Skeletal muscle cell (primary cell): Measurements from ENCODE around the gene PTTG1IP.
"Not testable (repeated sequence)": the region's sequence is repeated elsewhere in the genome, so short reads cannot be mapped to it uniquely, and the experiment has no call there.

Experiments used
- DNase-seq: peaks from one replicate; pipeline ENCODE4 v3.0.0-alpha.2; 2010; ENCODE audit warnings: low read depth
- H3K4me3 ChIP-seq: 2 replicates; pipeline ENCODE4 v1.5.1; 2011; ENCODE audit warnings: low read depth, mild to moderate bottlenecking, control low read depth, low read length, moderate library complexity

Gene PTTG1IP

DNA sequence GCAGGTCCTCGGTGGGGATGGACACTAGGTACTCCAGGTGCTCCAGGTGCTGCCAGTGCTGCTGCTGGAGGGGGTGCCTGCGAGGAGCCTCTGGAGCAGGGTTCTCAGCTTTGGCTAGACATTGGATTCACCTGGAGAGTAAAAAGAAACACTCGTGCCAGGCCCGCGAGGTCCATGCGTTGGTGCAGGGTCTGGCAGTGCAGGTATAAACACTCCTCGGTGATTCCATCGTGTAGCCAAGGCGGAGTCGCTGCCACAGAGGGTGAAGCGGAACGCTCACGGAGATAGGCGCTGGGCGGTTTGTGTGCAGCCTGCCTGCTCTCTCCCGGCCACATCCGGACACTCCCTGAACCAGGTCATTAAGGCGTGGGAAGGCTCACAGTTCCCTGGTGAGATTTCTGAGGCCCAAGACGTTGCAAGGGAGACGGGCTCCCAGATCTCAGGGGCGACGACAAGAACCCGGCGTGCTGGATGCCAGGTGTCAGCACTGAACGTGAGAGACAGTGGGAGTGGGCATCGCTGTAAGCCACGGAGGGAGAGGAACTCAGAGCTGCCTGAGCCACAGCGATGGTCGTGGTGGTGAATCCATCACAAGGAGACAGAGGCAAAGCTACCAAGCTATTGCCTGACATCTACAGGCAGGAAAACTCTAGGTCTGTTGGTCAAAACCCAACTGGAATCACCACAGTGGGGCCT is 38.4 kb downstream of the PTTG1IP start:
- no peak for DNase-seq
- H3K4me3 ChIP-seq: no peak overlapping the region

DNA sequence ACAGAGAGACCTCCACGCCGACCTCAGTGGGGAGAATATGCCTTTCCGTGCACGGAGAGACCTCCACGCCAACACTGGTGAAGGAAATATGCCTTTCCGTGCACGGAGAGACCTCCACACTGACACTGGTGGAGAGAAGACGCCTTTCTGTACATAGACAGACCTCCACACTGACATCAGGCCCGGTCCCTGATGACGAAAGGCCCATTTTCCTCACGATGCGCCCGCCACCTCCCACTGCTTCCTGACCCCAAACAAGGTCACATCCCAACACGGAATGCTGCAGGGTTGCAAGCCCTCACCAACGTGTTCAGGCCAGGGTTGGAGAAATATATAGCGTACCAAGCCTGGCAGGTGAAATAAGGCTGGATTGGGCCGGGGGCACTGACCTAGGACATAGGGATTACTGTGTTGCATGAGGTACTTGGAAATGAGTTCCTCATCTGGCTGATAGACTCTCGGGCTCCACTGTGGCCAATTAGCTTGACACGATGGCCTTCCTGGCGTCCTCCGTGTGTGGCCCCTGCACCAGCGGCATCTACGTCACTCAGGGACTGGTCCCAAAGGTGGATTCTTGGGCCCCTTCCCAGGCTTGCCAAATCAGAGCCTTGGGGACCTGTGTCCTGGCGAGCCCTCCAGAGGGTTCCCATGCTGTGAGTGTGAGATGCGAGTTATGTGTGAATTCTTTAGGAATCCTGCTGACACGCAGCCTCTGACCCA is 39.1 kb downstream of the PTTG1IP start:
- DNase-seq: no peak
- no peak overlapping the region for H3K4me3 ChIP-seq

DNA sequence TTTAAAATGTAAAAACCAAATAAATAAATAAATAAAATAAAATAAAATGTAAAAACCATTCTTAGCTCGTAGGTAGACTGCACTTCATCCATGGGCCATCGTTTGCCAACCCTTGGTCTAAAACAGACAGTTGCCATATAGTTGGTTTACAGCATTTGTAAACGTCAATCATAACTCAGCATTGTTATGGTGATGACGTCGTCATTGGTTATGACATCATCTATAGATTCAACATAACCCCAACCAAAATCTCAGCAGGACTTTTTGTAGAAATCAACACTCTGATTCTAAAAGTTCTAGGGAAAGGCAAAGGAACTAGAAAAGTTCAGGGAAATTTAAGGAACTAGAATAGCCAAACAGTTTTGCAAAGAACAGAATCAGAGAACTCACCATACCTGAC is 39.8 kb downstream of the PTTG1IP start:
- DNase-seq: no peak
- H3K4me3 ChIP-seq: no peak overlapping the region

DNA sequence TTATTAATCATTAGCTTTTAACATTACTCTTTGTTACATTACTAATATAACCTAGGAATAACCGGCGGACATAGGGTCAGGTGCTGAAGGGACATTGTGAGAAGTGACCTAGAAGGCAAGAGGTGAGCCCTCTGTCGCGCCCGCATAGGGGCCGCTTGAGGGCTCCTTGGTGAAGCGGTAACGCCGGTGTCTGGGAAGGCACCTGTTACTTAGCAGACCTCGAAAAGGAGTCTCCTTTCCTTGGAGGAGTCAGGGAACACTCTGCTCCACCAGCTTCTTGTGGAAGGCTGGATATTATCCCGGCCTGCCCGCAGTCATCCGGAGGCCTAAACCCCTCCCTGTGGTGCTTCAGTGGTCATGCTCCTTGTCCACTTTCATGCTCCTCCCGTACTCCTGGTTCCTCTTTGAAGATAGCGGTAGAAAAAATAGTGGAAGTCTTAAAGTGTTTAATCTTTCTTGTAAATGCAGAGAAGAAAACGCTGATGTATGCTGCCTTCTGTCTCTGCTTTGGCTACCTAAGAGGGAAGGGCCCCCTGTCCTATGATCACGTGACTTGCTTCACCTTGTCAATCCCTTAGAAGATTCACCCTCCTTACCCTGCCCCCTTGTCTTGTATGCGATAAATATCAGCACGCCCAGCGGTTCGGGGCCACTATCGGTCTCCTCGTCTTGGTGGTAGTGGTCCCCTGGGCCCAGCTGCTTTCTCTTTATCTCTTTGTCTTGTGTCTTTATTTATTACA is 40.8 kb downstream of the PTTG1IP start:
- not testable (repeated sequence) for DNase-seq, H3K4me3 ChIP-seq

DNA sequence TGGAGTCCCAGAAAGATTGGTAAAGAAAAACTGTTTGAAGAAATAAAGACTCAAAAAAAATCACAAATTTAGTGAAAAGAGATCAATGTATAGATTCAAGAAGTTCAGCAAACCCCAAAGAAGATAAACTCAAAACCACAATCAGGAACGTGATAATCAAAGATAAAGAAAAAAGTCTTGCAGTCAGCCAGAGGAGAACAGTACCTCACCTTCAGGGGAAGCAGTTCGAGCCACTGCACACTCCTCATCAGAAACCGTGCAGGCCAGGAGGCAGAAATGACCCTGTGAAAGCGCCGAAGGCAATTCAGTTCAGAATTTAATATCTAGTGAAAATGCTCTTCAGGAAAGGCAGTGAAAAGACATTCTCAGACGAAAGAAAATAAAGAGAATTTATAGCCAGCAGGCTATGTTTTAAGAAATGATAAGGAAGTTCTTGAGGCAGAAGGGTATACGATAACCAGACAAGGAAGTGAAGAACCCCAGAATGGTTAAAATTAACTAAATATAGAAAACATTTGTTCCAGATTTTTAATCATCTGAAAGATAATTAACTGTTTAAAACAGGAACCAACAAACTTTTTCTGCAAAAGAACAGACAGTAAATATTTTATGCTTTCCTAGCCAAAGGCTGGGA is 42.1 kb downstream of the PTTG1IP start:
- DNase-seq: no peak
- no peak overlapping the region for H3K4me3 ChIP-seq

DNA sequence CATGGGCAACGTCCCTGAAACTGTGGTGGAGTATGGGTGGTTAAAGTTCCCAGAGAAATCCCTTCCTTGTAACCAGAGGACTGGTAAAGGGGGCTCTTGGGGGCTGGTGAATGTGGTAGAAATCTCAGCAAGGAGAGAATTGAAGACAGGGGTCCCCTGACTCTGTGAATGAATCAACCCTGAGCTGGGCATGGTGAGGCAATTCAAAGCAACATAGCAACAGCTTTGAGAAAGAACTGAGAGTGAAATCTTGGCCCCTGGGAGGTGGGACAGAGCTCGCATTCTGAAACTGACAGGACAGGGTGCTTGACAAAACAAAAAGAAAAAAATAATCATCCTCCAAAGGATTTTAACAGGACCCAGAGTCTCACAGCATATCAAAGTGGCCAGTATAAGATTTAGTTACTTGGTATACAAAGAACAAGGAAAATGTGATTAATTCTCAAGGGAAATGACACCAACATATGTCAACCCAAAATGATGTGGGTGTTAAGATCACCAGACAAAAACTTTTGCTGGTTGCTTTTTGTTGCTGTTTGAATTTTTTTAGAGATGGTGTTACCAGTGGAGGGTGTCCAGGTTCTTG is 43.9 kb downstream of the PTTG1IP start:
- no peak overlapping the region for H3K4me3 ChIP-seq
- DNase-seq: no peak

DNA sequence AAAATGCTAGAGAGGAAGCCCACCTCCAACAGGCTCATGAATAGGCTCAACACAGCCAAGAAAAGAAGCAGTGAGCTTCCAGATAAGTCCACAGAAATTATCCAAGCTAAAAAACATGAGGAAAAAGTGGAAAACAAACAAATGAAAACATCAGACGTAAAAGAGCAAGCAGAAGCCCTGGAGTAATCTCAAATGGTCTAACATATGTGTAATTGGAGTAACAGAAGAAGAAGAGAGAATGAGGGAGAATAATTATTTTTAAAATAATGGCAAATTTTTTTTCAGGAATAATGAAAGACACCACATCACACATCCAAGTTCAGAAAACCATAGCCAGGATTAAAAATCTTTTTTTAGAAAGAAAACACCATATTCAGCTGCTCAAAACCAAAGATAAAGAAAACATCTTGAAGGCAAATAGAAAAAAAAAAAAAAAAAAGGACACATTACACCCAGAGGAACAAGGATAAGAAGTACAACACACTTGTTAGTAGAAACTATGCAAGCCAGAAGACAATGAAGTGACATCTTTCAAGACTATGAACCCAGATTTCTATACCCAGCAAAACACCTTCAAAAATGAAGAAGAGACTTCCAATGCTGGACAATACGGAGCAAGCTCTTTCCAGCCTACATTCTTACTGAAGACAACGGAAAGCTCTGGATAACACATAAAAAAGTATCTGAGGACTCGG is 45.0 kb downstream of the PTTG1IP start:
- no peak overlapping the region for H3K4me3 ChIP-seq
- DNase-seq: no peak

DNA sequence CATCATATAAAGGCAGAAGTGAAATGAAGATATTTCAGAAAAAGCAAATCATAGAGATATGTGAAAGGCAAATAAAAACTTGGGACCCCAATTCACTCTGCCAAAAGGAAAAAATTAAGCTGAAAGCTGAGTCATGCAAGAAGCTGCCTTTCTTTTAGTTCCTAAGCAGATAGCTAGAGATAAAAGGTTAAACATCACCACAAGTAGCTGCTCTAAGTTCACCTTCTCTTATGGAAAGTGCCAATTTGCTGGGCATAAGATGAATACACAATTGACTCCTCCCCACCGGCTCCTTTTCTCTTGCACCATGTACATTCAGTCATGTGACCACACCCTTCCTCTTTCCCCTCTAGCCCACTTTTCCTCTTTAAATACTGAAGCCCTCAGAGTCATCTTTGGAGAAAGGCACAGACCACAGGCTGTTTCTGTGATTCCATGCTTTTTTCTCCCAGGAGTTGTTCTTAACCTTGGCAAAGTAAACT is 50.3 kb downstream of the PTTG1IP start:
- no peak overlapping the region for H3K4me3 ChIP-seq
- DNase-seq: no peak

DNA sequence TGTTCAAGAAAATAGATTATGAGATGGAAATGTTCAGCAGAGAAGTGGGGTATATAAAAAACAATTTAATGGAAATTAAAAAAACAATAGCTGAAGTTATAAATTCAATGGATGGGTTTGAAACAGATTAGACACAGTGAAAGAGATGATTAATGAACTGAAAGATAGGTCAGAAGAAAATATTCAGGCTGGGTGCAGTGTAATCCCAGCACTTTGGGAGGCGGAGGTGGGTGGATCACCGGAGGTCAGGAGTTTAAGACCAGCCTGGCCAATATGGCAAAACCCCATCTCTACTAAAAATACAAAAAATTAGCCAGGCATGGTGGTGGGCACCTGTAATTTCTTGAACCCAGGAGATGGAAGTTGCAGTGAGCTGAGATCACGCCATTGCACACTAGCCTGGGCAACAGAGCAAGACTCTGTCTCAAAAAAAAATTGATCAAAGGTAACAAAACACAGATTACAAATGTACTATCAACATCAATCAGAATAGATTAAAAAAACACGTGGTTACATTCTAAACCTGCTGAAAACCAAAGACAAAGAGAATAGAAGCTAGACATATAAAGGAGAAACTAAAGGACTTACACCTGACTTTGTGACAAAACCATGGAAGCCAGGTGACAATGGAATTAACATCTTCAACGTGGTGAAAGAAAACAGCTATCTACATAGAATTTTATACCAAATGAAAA is 50.9 kb downstream of the PTTG1IP start:
- no peak overlapping the region for H3K4me3 ChIP-seq
- no peak for DNase-seq

DNA sequence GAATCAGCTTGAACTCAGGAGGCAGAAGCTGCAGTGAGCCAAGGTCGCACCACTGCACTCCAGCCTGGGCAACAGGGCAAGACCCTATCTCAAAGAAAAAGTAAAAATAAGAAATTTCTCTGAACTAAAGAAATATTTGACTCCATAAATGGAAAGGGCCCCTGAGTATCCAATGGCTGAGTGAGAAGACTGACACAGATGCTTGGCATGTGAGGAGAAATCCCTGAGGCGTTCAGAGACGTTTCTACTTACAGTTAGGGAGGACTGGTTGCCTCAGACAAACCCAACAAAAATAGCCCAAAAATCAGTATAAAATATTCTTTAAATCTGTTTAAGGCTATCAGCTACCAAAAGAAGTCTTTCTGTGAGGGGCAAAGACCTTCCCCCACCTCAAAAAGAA is 52.6 kb downstream of the PTTG1IP start:
- DNase-seq: no peak
- no peak overlapping the region for H3K4me3 ChIP-seq

DNA sequence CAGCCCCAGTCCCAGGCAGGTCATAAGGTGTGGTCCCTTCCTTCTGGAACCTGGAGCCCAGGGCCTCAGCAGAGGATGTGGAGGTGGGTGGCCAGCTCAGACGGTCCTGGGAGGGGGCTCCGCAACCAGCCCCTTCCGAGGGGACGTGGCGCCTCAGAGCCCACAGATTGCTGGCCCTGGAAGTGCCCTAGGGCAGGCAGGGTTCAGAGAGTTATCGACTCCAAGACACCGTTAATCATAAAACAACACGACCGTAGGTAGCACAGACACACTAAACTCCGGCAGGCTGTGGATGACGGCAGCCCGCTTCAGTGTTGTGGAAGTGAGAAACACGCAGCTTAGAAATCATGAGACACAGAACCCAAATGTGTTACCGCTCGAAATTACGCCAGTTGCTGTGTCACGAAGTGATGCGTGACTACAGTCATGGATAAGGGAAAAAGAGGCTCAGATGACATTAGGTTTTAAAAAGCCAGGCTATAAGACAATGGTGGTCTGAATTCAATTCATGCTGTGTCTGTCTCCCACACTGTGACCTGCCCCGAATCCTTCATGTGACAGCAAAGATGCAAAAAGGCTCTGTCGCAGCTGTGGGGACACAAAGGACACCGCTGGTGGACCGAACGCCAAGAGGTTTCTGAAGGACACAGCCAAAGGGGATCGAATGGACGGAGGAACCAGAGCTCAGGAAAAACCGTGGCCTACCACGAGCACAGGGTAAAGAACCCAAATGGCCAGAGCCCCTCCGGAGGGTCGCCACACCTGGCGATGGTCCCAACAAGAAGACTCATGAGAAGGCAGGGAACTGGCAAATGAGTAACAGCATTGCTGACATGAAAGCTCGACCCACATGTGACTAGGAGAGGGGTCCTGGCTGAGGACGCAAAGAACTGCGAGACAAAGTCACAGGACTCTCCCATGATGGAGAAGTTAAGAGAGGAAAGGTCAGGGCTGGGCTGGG is 53.9 kb downstream of the PTTG1IP start:
- DNase-seq: no peak
- no peak overlapping the region for H3K4me3 ChIP-seq

DNA sequence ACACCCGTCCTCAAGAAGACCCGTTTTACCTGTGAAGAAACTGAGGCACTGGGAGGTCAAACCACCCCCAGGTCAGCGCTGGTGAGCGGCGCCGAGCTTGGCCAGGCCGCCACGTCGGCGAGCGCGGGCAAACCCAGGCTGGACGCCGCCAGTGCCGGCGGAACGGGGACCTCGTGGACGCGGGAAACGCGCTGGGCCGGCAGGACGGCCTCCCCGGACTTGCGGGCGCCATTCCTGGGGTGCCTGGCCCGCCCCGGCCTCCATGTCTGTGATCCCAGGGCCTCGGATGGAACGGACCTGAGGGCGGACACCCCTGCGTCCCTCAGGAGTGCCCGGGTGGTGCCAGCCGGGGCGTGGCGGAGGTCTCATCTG is 54.9 kb downstream of the PTTG1IP start:
- peak overlapping the region; percentile 69 for H3K4me3 ChIP-seq
- DNase-seq: no peak

DNA sequence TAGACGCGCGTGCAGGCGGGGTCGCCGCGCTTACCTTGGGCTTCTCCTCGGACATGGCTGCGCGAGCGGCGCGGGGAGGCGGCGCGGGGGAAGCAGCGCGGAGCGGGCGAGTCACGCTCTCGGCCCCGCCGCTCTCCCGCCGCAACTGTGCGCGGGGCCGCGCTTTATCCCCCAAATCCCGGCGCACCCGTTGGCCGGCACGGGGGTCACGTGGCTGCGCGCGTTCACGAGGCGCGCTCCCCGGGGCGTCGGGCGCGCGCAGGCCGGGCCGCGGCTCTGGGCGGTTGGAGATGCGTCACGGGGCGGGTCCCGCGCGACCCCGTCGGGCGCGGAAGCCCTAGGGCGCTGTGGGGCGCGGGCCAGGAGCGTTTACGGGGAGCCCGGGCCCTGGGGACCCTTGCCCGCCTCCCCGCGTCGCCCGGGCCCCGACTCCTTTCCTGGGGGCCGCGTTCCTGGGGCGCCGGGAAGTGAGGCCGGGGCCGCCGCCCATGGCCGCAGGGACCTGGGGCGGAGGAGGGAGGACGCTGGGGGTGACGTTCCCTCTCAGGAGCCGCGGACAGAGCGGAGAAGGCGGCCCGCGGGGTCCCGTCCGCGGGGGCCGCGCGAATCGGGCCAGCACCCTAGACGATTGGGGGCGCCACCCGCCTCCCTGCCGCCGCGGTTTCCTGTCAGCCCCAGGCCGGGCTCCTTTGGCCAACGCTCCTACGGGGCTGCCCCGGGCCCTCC is 55.4 kb downstream of the PTTG1IP start, which contains the start of gene SUMO3:
Gene SUMO3, minus strand, starts transcription at position 149 of the 726 bp plus-strand sequence. Its CDS starts 94 bp downstream, at position 55.
- DNase-seq: peak; percentile 34
- H3K4me3 ChIP-seq: peak within 1 kb of the TSS; percentile 69

DNA sequence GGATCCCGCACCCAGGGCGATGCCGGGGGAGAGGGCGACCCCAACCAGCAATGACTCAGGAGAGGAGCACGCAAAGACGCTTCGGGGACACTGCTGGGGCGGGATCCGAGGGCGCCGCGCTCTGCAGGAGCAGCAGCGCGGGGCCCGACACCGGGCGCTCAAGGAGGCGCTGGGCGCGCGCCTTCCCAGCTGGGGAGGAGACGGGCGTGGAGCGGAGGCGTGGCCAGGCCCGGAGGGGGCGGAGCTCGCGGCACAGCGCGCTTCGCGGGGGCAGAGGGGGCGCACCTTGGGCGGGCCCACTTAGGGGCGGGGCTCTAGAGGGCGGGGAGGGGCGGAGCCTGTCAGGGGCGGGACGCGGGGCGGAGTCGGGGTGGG is 56.0 kb downstream of the PTTG1IP start:
- peak; percentile 65 for DNase-seq
- peak overlapping the region; percentile 69 for H3K4me3 ChIP-seq

DNA sequence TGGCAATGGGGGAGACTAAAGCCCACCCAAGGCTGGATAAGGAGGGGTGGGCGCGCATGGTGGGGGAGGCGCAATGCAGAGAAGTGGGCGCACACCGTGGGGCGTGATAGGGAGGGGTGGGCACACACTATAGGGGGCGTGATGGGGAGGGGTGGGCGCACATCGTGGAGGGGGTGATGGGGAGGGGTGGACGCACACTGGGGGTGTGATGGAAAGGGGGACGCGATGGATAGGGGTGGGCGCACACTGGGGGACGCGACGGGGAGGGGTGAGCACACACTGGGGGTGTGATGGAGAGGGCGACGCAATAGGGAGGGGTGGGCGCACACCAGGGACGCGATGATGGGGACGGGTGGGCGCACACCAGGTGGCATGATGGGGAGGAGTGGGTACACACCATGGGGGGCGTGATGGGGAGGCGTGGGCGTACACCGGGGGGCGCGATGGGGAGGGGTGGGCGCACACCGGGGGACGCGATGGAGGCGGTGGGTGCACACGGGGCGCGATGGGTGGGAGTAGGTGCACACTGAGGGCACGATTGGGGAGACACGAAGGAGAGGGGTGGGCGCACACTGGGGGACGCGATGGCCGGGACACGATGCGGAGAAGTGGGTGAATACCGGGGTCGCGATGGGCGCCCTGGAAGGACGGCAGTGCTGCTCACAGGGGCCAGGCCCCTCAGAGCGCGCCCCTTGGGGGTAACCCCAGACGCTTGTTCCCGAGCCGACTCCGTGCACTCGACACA is 56.6 kb downstream of the PTTG1IP start:
- no peak for DNase-seq
- H3K4me3 ChIP-seq: peak overlapping the region; percentile 69
